WERI-Rb-1 (cell line): ENCODE data around the gene TUFM.

ENCODE experiments used
- DNase-seq: peaks from one replicate; pipeline ENCODE4 v3.0.0-alpha.2; 2020
- H3K27ac ChIP-seq: fragments of 250-450 bp; sonication (Bioruptor Pico); 2 replicates; pipeline ENCODE4 v1.5.1; 2020; ENCODE audit warnings: mild to moderate bottlenecking, moderate library complexity
- H3K27me3 ChIP-seq: fragments of 250-450 bp; sonication (Bioruptor Pico); 2 replicates; pipeline ENCODE4 v1.5.1; 2021; ENCODE audit warnings: mild to moderate bottlenecking, low read depth, moderate library complexity; ENCODE audit not compliant: insufficient read depth, severe bottlenecking
- H3K36me3 ChIP-seq: fragments of 250-450 bp; sonication (Bioruptor Pico); 2 replicates; pipeline ENCODE4 v1.5.1; 2020; ENCODE audit warnings: mild to moderate bottlenecking, moderate library complexity
- H3K4me3 ChIP-seq: 2 replicates; pipeline ENCODE4 v1.5.1; 2011; ENCODE audit warnings: low read depth, mild to moderate bottlenecking, control low read depth, low read length
- H3K9me3 ChIP-seq: fragments of 250-450 bp; sonication (Bioruptor Pico); 2 replicates; pipeline ENCODE4 v1.5.1; 2021; ENCODE audit warnings: mild to moderate bottlenecking, moderate library complexity; ENCODE audit not compliant: severe bottlenecking
- CTCF ChIP-seq: IDR thresholded peaks from 2 replicates; pipeline ENCODE4 v1.5.1; 2011; ENCODE audit warnings: low read depth, mild to moderate bottlenecking, control low read depth, inconsistent platforms, low read length

Gene TUFM

GRCh38 chr16:28844226-28844885, 1.8 kb downstream of the TUFM start:
- no peaks in the 10 kb centered on the region for H3K27me3 ChIP-seq
- H3K9me3 ChIP-seq, result no peaks in the 10 kb centered on the region
- no peak for DNase-seq
- H3K27ac ChIP-seq, result no peak overlapping the region
- H3K36me3 ChIP-seq, result peaks cover 42% of the 10 kb centered on the region
- TF ChIP-seq CTCF, result no peak
- H3K4me3 ChIP-seq, result no peak overlapping the region

DNA sequence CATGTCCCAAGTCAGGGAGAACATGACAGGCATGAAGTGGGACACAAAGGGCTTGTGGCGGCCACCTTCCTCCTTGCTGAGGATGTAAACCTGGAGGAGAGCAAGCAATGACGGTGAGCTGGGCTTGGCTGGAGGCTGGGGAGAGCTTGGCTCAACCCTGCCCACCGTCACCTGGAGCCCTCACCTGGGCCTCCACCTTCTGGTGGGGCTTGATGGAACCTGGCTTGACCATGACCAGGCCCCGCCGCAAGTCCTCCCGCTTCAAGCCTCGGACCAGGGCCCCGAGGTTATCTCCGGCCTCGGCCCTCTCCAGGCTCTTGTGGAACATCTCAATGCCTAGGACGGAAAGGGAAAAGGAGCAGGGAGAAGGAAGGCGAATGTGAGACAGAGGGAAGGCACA, 2.4 kb downstream of the TUFM start:
- DNase-seq, result no peak
- Histone ChIP-seq H3K4me3 (no peak overlapping the region), H3K27ac (no peak overlapping the region), H3K27me3 (no peaks in the 10 kb centered on the region), H3K9me3 (no peaks in the 10 kb centered on the region), H3K36me3 (peaks cover 44% of the 10 kb centered on the region)
- no peak for TF ChIP-seq CTCF

DNA sequence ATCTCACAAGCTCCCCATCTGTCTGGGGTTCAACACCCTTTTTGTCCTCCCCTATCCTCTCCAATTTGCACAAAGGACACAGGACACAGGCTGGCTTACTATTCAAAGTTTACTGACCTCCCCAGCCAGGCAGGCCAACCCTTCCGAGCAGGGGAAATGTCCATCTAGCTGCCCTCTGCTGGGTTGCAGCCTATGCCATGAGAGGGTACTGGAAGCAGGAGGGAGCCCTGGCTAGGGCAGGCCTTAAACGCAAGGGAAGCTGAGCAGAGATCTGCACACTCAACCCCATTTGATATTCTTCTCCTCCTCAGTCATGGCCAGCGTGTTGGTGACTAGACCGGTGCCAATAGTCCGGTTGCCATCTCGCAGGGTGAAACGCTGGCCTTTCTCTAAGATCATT, 3.5 kb downstream of the TUFM start:
- H3K4me3 ChIP-seq, result no peak overlapping the region
- no peak for DNase-seq
- no peaks in the 10 kb centered on the region for H3K27me3 ChIP-seq
- peaks cover 55% of the 10 kb centered on the region for H3K36me3 ChIP-seq
- no peak for TF ChIP-seq CTCF
- H3K9me3 ChIP-seq, result no peaks in the 10 kb centered on the region
- no peak overlapping the region for H3K27ac ChIP-seq

GRCh38 chr16:28839899-28840298, 6.2 kb downstream of the TUFM start:
- H3K36me3 ChIP-seq, result peaks cover 74% of the 10 kb centered on the region

GRCh38 chr16:28839004-28839639, 7.0 kb downstream of the TUFM start:
- no peaks in the 10 kb centered on the region for H3K27me3 ChIP-seq
- no peak overlapping the region for H3K4me3 ChIP-seq
- no peak for TF ChIP-seq CTCF
- H3K36me3 ChIP-seq, result peaks cover 74% of the 10 kb centered on the region
- H3K9me3 ChIP-seq, result no peaks in the 10 kb centered on the region
- H3K27ac ChIP-seq, result no peak overlapping the region
- DNase-seq, result no peak

More at GRCh38 chr16:28839899-28840298, 6.2 kb downstream of the TUFM start:
- H3K27me3 ChIP-seq, result no peaks in the 10 kb centered on the region
- TF ChIP-seq CTCF, result no peak
- no peak for DNase-seq
- H3K9me3 ChIP-seq, result no peaks in the 10 kb centered on the region
- no peak overlapping the region for H3K4me3 ChIP-seq
- H3K27ac ChIP-seq, result no peak overlapping the region

DNA sequence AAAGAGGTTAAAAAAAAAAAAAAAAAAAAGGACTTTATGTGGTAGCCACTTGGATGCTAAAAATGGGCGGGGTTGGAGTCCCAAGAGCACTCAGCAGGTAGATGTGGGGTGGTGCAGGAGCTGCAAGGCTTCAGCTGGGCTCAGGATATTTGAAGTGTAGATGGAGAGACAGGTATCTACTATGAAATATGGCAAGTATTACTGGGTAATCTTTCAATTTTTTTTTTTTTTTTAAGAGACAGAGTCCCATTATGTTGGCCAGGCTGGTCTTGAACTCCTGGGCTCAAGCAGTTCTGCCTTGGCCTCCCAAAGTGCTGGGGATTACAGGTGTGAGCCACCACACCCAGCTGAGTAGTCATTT, 7.6 kb downstream of the TUFM start:
- Histone ChIP-seq H3K9me3 (no peaks in the 10 kb centered on the region), H3K27me3 (no peaks in the 10 kb centered on the region), H3K4me3 (no peak overlapping the region), H3K36me3 (peaks cover 74% of the 10 kb centered on the region), H3K27ac (no peak overlapping the region)
- no peak for DNase-seq
- TF ChIP-seq CTCF, result no peak
